Measurements from ENCODE around the gene HORMAD2.
A peak's percentile ranks its signal among the peaks of the same experiment; 100 is the strongest.
"Not testable (repeated sequence)": the region's sequence is repeated elsewhere in the genome, so short reads cannot be mapped to it uniquely, and the experiment has no call there.

HORMAD2 gene

DNA sequence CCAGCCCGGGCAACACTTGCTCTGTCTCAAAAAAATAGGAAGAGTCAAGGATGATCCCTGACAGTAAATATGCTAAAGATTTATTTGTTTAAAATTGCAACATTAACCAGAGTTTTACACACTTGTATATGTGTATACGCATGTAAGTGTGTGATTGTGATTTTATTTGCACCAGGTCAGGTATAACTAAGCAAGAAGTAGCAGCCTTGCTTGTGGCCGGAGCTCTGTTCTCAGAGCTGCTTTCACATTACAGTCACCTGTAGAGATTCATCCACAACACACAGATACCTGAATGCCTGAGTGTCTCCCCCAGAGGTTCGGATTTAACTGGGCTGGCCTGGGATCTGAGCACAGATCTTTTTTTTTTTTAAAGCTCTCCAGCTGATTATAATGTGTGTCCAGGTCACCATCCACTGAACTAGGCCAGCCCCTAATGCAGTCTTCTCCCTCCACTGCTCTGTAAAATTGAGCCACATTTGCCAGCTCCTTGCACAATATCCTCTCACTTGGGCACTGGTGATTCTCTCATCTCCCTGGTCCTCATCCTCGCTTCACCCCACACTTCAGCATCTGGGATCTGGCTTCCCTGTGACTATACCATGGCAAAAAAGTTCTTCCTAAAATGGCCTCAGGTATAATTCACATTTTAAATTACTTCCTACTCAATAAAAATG, 118.0 kb downstream of the HORMAD2 start:
- peak in 2 of 42 donors; percentile 14 to 25 for DNase-seq
- intact Hi-C loops (cut with DNase I): no loop called here

DNA sequence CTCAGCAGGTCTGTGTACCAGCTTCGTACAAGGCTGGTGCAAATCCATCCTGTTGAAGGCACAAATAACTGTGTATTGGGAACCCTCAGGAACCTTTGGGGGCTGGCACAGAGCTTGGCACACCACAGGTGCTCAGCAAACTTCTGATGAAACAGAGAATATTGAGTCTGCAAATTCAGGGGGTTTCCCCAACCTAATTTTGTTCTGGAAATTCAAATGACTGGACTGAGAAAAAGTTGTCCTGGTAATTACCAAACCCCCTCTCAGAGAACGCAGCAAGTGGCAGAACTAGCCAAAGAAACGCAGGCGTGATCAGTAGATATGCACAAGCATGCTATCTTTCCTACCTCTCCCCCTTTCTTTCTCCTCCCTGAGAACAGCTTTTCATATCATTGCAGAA, 118.7 kb downstream of the HORMAD2 start:
- peak in 2 of 42 donors; percentile 17 to 33 for DNase-seq
- intact Hi-C loops (cut with DNase I): no loop called here

DNA sequence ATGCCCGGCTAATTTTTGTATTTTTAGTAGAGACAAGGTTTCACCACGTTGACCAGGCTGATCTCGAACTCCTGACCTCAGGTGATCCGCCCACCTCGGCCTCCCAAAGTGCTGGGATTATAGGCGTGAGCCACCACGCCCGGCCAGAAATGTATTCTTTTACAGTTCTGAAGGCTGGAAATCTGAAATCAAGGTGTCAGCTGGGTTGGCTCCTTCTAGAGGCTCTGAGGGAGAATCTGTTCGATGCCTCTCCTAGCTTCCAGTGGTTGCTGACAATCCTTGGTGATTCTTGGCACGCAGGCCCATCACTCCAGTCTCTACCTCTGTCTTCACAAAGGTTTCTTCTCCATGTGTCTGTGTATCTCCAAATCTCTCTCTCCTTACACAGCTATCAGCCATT, 120.6 kb downstream of the HORMAD2 start:
- intact Hi-C loops (cut with DNase I); DNase-seq: not testable (repeated sequence)

DNA sequence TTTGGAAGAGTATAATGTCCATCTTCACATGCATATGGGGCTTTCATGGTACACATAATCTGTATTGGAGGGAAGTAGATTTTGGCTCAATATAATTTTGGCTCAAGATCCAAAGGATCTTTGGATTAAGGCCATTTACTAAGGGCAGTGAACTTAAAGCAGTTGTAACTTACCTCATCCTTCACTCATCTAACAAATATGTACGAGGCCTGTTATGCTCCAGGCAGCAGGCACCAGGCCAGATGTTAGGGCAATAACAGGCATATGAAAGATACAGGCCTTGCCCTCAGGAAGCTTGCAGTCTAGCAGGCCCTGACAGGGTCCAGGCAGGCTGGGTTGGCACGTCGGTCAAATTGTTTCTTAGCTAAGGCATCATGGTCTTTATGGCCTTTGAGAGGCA, 121.7 kb downstream of the HORMAD2 start:
- no peak for DNase-seq
- intact Hi-C loops (cut with DNase I): no loop called here

DNA sequence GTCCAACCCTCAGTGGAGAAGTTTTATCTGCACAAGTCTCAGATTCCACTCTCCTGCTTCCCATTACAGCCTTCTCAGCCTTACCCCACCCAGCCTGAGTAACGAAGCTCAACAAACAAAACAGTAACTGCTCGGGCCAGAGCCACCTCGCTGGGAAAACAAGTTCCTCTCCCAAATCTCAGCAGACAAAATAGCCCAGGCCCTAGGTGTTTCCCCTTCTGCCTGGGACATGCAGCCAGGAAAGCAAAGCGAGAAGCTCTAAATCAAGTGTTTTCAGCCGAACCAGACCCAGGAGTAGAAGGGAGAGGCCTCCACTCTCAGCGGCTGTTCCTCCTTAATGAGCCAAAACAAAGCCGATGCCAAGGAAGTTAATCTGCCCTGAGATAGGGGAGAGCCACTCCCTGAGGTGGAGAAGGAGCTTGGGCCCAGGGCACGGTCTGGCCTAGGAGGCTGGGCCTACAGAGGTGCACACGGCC, 122.3 kb downstream of the HORMAD2 start:
- DNase-seq: no peak
- intact Hi-C loops (cut with DNase I): no loop called here

DNA sequence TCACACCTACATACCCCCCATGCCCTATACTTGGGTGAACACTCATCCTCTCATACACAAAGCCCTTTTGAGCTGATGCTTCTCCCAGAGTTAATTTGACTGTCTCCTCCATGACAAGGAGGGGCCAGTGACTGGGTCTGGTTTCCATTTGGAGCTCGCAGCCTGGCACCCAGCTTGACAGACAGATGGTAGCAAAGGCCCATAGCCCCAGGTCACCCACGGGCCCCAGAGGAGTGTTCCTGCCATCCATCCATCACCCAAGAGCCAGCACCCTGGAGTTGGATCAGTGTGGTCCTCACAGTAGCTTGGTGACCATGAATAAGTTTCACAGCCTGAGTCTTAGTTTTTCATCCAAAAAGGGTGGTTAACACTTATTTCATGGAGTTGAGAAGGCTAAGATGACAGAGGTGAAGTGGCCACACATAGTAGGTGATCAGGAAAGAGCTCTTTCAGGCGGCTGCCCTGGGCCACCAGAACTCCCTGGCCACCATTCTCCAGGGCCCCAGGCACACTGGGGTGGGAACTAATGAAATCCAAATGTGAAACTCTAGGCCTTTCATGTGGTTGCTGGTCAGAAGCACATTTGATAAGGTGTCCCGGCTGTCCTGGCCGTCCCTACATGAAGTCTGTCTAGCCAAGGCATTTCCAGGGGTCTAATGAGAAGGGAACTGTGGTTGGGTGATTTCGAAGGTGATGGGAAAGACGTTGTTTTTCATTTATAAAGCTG, 123.9 kb downstream of the HORMAD2 start:
- DNase-seq: no peak
- intact Hi-C loops (cut with DNase I): no loop called here

DNA sequence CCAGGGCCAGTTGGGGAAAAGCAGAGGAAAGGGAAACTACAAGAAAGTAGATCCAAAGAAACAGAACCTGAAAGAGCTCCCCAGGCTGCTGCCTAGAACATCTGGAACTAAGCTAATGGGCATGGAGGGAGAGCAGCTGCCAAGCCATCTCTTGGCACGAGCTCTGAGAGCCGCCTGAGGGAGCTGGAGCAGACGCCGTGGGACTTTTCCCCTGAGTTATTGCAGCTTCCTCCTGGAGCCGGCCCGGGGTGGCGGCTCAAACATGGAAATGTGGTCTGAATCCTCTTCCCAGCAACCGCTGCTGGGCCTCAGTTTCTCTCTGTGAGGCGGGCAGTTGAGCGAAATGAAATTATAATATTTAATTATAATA, 124.5 kb downstream of the HORMAD2 start:
- peak in 32 of 42 donors; percentile 28 to 77 (median 50) for DNase-seq
- intact Hi-C loops (cut with DNase I): no loop called here

DNA sequence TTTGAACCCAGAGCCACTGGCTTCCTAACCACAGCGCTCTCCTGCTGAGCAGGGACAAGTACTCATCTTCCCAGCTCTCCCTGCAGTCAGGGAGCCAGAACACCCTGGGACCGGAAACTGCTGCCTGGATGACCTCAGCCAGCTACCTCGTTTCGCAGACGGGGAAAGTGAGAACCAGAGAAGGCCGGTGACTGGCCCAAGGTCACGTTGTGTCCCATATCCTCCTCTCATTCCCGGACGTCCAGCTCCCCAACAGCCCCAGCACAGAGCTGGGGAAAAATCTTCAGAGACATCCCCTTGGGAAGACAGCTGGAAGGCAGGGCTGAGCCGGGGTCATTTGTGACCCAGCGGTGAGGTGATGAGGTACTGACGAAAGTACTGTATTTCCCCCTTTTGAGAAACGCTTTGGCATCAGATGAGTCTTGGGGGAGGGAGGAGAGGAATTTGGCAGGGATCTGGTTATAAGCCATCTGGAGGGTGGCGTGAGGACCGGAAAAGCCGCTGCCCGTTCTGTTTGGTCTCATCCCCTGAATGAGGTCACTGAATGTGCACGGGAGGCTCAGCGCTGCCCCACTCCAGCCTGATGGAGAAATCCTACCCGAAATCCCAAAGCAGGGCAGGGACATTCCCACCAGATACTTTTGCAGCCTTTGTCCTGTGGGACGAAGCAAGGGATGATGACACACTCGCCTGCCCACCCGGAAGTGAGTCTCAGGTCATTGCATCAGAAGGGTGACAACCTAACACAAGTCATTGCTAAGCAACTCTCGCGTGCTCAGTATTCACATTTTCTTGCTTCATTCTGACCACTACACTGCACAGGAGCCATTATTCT, 125.2 kb downstream of the HORMAD2 start:
- DNase-seq: peak in 3 of 42 donors; percentile 28 to 54 (median 49)
- intact Hi-C loops (cut with DNase I): no loop called here

DNA sequence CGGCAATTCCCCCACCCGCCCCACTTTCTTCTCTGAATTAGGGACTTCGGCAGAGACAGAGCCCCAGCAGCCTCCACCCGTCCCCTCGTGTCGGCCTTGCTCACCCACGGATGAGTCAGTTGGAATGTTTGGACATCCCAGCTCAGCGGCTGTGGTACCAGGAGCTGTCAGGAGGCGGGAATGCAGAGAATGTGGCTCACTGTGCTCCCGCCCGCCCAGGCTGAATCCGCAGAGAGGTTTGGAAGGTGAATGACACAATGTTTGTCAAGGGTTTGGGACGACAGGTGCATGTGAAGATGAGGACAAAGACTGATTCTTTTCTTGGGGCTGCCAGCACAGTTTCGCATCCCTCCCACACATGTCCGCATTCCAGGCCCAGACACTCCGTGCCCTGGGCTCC, 126.7 kb downstream of the HORMAD2 start:
- intact Hi-C loops (cut with DNase I): no loop called here
- peak in 14 of 42 donors; percentile 16 to 71 (median 40) for DNase-seq

DNA sequence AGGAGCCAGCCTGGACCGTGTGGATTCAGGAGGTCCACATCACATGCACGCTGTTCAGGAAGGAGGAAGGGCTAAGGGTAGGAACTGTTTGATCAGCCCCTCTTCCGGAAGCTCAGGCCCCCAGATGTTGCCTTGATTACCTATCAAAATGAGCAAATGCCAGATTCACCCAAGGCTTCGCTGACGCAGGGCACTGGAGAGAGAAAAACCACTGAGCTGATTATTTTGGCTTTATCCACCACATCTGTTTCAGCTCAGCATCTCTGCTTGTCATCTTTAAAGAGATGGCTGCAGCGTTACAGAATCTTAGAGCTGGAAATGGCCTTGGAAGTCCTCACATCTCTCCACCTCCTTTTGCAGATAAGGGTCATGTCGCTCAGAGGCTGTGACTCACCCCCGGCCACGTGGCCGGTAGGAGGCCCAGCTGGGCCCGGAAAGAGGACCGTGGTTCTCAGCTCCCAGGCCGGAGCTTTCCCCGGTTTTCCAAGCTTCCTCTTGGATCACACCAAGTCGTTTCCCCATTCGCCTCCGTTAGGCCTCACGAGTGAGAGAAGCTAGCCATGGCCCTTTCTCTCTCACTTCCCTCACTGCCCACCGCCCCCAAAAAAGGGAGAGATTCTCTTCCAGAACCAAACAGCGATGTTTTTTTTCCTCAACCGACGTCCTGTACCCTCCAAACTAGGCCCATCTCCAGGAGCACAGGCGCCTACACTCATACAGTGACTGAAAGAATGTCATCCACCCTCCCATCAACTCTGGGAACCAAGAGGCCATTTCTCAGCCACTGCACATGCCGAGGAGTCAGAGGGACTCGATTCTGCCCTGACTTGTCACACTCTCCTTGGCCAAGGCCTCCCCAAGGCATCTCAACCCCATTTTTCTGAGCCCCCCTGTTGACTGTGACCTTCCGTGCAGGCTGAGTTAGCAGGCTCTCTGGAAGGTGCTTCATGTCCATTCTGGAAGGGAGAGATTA, 128.7 kb downstream of the HORMAD2 start:
- DNase-seq: peak in 6 of 42 donors; percentile 11 to 62 (median 34)
- intact Hi-C loops (cut with DNase I): no loop called here

DNA sequence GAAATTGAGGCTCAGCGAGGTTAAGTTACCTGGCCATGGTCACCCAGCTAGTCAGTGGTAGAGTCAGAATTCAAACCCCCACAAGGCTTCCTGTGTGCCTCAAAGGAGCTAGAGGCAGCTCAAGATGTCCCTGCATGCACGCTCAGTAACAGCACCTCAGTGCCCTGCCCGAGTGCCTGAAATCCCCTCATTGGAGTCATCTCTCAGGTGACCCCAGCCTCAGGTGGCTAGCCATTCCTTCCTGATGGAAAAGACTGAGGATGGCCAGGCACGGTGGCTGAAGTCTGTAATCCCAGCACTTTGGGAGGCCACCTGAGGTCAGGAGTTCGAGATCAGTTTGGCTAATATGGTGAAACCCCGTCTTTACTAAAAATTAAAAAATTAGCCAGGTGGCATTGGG, 129.4 kb downstream of the HORMAD2 start:
- intact Hi-C loops (cut with DNase I): no loop called here
- no peak for DNase-seq

DNA sequence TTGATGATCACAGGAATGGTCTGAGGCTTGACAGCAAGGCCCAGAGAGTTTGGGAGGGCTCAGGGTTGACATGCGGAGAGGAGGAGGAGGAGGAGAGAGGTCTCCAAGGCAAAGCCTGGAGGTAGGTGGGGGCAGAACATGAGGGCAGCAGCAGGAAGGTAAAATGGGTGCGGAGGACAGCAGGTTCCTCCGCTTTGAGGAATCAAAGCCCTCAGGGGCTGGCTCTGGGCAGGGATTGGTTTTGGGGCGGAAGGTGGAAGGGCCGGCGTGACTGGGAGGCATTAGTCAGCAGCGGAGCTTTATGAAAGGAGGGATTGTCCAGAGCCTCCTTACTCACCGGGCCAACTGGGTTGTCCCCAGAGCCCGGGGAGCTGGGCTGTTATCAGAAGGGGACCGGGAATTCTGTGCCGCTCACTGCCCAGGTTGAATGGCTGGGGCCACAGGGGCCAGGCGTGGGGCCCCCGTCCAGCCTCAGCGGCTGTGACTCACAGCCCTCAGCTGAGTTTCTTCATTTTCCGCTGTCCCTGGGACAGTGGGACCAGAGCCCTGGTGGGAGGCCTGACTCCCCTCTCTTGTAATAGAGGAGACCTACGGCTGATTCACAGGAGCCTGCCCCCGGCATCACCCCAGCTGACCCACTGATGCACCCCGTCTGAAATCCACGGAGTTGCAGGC, 130.1 kb downstream of the HORMAD2 start:
- intact Hi-C loops (cut with DNase I): no loop called here
- DNase-seq: peak in 33 of 42 donors; percentile 18 to 85 (median 53)

DNA sequence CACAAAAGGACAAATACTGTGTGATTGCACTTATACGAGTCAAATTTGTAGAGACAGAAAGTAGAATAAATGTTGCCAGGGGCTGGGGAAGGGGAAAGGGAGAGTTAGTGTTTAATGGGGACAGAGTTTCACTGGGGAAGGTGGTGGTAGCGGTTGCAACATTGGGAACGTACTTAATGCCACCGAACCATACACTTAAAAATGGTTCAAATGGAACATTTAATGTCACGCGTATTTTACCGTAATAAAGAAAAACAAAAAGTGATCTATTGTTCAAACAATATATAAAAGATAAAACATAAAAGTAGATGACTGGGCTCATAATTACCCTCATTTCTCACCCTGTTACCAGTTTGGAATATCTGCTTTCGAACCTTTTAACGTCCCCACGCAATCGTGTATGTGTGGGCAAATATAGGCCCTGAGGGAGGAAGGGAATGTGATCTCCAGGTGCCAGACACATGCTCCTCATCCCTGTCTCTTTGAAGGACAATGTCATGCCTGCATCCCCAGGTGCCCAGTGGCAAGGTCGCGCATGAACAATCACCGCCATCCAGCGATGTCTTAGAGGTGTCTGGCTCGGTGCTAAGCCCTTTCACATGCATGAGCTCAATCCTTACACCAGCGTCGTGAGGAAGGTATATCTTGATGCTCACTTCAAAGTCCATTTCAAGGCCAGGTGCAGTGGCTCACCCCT, 131.0 kb downstream of the HORMAD2 start:
- no peak for DNase-seq

DNA sequence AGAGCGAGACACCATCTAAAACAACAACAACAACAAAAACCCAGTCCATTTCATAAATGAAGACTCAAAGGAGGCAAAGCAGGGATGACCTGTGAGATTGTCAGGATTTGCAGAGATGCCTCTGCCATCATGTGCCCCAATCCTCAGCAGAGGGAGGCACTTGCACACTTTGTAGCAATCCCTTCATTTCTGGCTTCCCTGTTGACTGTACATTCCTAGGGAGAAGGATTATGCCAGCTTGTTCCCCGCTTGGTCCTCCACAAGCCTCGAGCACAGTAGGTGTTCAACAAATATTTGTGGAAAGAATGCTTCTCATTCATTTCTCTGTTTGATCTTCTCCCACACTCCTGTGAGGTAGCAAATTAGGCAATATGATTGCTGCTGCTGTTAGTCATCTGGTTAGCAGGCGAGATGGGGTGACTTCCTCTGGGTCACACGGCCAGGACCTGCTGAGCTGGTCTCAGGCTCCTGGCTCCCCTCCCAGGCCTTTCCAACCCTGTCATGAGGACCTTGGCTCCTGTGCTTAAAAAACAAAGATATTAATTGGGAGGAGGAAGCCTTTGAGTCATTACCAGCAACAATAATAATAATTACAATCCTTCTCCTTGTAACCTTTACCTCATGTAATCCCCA, 132.2 kb downstream of the HORMAD2 start:
- intact Hi-C loops (cut with DNase I): no loop called here
- DNase-seq: peak in 10 of 42 donors; percentile 12 to 71 (median 38)

More for the DNA sequence above, 131.0 kb downstream of the HORMAD2 start:
- intact Hi-C loops (cut with DNase I): no loop called here

DNA sequence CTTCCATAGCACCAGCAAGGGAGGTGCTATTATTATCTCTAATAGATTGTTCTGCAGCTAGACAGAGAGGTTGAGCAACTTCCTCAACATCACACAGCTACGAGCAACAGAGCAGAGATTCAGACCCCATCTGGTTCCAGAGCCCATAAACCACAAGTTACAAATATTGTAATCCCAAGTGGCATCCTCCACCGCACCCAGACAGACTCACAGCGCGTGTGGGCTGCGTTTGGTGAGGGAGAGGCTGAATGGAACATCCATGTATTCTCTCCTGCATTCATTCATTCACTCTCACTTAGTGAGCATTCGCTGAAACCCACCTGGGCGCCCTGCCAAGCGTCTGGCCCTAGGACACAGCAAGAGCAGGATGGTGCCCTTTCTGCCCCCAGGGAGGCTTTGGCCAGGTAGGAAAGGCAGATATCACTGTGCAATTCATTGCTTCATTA, 132.8 kb downstream of the HORMAD2 start:
- no peak for DNase-seq

DNA sequence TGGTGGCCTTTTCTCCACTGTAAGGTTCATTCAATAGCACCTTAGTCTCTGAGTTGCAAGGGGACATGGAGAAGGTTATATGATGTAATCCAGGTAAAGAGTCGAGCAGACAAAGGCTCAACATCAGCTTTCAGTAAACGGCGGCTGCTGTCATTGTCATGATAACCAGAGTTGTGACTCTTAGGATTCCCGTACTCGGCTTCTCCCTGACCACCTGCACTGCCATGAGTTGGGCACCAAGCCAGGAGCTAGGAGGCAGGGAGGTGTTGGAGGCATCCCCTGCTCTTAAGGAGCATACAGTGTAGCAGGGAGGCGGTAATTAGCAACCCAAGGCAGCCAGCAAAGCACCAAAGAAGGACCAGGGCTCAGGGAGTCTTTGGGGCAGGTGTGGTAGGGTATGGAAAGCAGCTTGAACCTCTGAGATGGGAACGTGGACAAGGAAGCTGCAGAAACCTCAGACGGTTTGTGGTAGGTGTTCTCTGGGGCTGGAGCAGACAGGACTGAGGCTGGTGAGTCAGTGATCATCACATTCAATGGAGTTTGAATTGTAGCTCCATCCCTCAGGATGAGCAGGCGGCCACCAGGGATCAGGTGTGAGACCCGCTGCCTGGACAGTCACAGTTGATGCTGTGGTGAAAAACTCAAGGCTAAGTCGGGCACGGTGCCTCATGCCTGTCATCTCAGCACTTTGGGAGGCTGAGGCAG, 134.6 kb downstream of the HORMAD2 start:
- intact Hi-C loops (cut with DNase I): no loop called here

More for the DNA sequence above, 132.8 kb downstream of the HORMAD2 start:
- intact Hi-C loops (cut with DNase I): no loop called here

More for the DNA sequence above, 134.6 kb downstream of the HORMAD2 start:
- no peak for DNase-seq
